LNCAP (cell line): ENCODE results near the gene ZSCAN32.

ENCODE experiments used
- TF ChIP-seq, protein P1 (sequence below): fragments of 450-650 bp; IDR thresholded peaks from 2 replicates; pipeline ENCODE4 v1.5.1; 2017; ENCODE audit warnings: mild to moderate bottlenecking

ZSCAN32 gene

GRCh38 chr16:3408561-3409197 lies 7.9 kb upstream of the ZSCAN32 start:
- TF ChIP-seq, protein P1, sequence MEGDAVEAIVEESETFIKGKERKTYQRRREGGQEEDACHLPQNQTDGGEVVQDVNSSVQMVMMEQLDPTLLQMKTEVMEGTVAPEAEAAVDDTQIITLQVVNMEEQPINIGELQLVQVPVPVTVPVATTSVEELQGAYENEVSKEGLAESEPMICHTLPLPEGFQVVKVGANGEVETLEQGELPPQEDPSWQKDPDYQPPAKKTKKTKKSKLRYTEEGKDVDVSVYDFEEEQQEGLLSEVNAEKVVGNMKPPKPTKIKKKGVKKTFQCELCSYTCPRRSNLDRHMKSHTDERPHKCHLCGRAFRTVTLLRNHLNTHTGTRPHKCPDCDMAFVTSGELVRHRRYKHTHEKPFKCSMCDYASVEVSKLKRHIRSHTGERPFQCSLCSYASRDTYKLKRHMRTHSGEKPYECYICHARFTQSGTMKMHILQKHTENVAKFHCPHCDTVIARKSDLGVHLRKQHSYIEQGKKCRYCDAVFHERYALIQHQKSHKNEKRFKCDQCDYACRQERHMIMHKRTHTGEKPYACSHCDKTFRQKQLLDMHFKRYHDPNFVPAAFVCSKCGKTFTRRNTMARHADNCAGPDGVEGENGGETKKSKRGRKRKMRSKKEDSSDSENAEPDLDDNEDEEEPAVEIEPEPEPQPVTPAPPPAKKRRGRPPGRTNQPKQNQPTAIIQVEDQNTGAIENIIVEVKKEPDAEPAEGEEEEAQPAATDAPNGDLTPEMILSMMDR, result no peak

GRCh38 chr16:3401719-3402397 lies 1.1 kb upstream of the ZSCAN32 start:
- TF ChIP-seq, protein P1, result no peak

DNA sequence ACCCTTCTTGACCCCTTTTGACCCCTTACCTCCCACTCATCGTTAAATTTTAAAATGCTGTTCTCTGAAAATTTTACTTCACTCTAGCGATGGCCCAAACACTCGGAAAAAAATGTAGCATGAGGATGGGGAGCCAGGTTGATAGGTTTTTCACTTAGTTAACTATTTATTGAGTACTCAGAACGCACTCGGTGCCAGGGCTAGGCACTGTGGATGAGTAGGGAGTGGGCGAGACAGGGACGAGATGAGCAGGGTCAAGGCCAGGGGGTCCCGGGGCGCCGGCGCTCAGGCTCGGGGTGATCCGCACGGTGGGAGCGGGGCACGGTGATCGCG lies 392 bp downstream of the ZSCAN32 start:
- TF ChIP-seq, protein P1, result no peak

DNA sequence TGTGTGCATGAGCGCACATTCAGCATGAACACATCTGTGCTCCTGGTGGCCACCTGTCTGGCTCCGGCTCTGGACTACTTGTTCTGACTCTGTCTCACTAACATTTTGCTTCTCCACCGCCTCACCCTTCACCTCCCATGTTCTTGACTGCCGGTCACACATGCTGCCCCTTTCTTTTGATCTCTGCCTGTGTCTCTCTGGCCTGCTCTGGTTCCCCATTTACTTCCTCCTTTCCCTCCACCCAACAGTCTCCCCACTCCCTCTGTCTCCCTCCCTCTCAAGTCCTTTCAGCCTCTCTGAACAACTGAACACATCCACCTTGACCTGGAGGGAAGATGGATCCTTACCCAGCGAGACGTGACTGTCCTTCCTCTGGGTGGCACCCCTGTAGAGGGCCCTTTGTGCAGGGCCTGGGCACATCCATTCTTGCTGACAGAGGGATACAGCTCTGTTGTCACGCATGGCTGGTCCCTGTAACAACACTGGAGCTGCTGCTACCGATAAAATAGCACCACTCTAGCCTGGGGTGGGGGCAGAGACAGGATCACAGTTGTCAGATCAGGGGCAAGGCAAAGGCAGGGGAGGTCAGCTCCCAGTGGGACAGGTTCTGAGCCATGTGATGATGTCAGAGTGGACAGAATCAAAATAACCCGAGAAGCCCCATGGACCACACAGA lies 11.0 kb downstream of the ZSCAN32 start:
- TF ChIP-seq, protein P1, result no peak

- TF ChIP-seq, protein P1, result no peak
Observed at GRCh38 chr16:3388325-3388724, 12.5 kb downstream of the ZSCAN32 start.

- TF ChIP-seq, protein P1, result no peak
Observed at GRCh38 chr16:3383045-3383448, 17.8 kb downstream of the ZSCAN32 start.

DNA sequence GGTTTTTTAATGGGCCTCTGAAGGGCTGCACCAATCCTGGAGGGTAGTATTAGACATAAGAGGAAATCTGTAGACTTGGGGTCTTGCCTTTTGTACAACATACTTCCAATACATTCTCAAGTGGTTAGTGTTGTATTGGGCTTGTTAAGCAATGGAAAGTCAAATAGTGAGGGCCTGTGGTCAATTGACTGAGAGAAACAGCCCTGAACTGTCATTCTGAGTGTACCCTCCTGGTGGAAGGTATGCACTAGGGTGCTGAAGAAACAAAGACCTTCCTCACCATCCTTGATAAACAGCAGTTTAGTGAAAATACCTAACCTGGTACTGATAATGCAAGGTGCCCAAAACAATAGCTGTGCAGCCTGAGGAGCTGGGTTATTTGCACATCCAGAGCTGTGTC lies 22.9 kb downstream of the ZSCAN32 start:
- TF ChIP-seq, protein P1, result no peak
